Endodermal cell (in vitro differentiated cells): Measurements from ENCODE around the gene RALGAPA2. TPM values are rescaled to one million over a fixed set of nuclear protein-coding genes. Genes with fewer than 3 reads are reported as not detected.

Experiments used
- DNase-seq: peaks from one replicate; pipeline ENCODE4 v3.0.0-alpha.2; 2017
- H3K27ac ChIP-seq: 2 replicates; pipeline ENCODE4 v1.5.1; 2013; ENCODE audit warnings: mild to moderate bottlenecking, low read depth, low read length, moderate library complexity
- H3K27me3 ChIP-seq: 2 replicates; pipeline ENCODE4 v1.6.1; 2013; ENCODE audit warnings: mild to moderate bottlenecking, low read length, moderate library complexity; ENCODE audit not compliant: insufficient read depth, control insufficient read depth, poor library complexity, severe bottlenecking
- H3K36me3 ChIP-seq: 2 replicates; pipeline ENCODE4 v1.7.0; 2013; ENCODE audit warnings: mild to moderate bottlenecking, low read length, moderate library complexity; ENCODE audit not compliant: control insufficient read depth, insufficient read depth
- H3K4me1 ChIP-seq: one replicate; pipeline ENCODE4 v1.7.0; 2013; ENCODE audit warnings: low read length; ENCODE audit not compliant: control insufficient read depth, insufficient read depth
- H3K4me3 ChIP-seq: 2 replicates; pipeline ENCODE4 v1.5.1; 2013; ENCODE audit warnings: mild to moderate bottlenecking, low read length, moderate library complexity
- H3K9ac ChIP-seq: 2 replicates; pipeline ENCODE4 v1.6.1; 2013; ENCODE audit warnings: mild to moderate bottlenecking, low read length, moderate library complexity; ENCODE audit not compliant: poor library complexity, severe bottlenecking; ENCODE audit errors: extremely low read depth
- H3K9me3 ChIP-seq: 2 replicates; pipeline ENCODE4 v1.6.1; 2013; ENCODE audit warnings: mild to moderate bottlenecking, low read length, moderate library complexity; ENCODE audit not compliant: control insufficient read depth
- H3K27ac Mint-ChIP-seq: 2 replicates; pipeline ENCODE4 v1.8.0; 2020; ENCODE audit warnings: mixed read lengths
- H3K27me3 Mint-ChIP-seq: 2 replicates; pipeline ENCODE4 v1.8.0; 2021; ENCODE audit warnings: mild to moderate bottlenecking, mixed read lengths; ENCODE audit not compliant: insufficient read depth
- H3K36me3 Mint-ChIP-seq: 2 replicates; pipeline ENCODE4 v1.8.0; 2020; ENCODE audit warnings: low read depth, mixed read lengths
- H3K4me1 Mint-ChIP-seq: 2 replicates; pipeline ENCODE4 v1.8.0; 2020; ENCODE audit warnings: mixed read lengths
- H3K4me3 Mint-ChIP-seq: 2 replicates; pipeline ENCODE4 v1.8.0; 2020; ENCODE audit warnings: mild to moderate bottlenecking, moderate library complexity, mixed read lengths
- H3K9me3 Mint-ChIP-seq: 2 replicates; pipeline ENCODE4 v1.8.0; 2020; ENCODE audit warnings: mild to moderate bottlenecking, mixed read lengths
- WGBS, 2 experiments: methylation state at CpG; one replicate each; pipeline versions ENCODE4 v1.1.5 to v1.1.7; 2013; ENCODE audit warnings: missing lambda C conversion rate in 2 of 2, mixed read lengths in 1 of 2; ENCODE audit not compliant: insufficient coverage in 1 of 2, insufficient read length in 1 of 2; 5-methylcytosine and 5-hydroxymethylcytosine counted together
- total RNA-seq, 2 donors: library from RNA; stranded (reverse); fragmentation: NEBNext Ultra II Directional in 1 of 2; extraction: Animal tissue kit (Norgen Biotek cat#: 25700) in 1 of 2; gene quantifications; 2 replicates in 1 of 2; 3 replicates in 1 of 2; pipeline ENCODE4 v1.2.1, GENCODE V29; 2021
- TF ChIP-seq, protein P1 (sequence below): fragments of 200-600 bp; sonication (generic); conservative IDR thresholded peaks from 2 replicates; pipeline ENCODE4 v1.5.0; 2021; ENCODE audit warnings: antibody characterized with exemption, mild to moderate bottlenecking

The RALGAPA2 gene
- total RNA-seq, 2 donors from 2014 or later, result 19.5 to 24.6 TPM

DNA sequence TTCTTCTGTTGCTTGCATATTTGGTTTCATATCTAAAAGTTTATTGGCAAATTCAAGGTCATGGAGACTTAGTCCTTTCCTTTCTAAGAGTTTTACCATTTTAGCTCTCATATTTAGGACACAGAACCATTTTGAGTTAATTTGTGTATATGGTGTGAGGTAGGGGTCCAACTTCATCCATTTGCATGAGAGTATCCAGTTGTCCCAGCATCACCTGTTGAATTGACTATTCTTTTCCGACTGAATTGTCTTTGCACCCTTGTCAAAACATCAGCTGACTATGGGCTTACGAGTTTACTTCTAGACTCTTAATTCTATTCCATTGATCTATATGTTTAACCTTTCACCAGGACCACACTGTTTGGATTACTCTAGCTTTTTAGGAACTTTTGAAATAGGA, 157.5 kb downstream of the RALGAPA2 start:
- no peaks in the 10 kb centered on the region for H3K4me1 Mint-ChIP-seq
- H3K27ac Mint-ChIP-seq, result no peak overlapping the region
- no peaks in the 10 kb centered on the region for H3K36me3 ChIP-seq
- TF ChIP-seq, protein P1, sequence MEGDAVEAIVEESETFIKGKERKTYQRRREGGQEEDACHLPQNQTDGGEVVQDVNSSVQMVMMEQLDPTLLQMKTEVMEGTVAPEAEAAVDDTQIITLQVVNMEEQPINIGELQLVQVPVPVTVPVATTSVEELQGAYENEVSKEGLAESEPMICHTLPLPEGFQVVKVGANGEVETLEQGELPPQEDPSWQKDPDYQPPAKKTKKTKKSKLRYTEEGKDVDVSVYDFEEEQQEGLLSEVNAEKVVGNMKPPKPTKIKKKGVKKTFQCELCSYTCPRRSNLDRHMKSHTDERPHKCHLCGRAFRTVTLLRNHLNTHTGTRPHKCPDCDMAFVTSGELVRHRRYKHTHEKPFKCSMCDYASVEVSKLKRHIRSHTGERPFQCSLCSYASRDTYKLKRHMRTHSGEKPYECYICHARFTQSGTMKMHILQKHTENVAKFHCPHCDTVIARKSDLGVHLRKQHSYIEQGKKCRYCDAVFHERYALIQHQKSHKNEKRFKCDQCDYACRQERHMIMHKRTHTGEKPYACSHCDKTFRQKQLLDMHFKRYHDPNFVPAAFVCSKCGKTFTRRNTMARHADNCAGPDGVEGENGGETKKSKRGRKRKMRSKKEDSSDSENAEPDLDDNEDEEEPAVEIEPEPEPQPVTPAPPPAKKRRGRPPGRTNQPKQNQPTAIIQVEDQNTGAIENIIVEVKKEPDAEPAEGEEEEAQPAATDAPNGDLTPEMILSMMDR, result no peak
- no peak overlapping the region for H3K27ac ChIP-seq
- H3K27me3 ChIP-seq, result no peaks in the 10 kb centered on the region
- H3K27me3 Mint-ChIP-seq, result no peaks in the 10 kb centered on the region
- WGBS, 2 experiments, result 54 to 70% methylated on average over 2 of the region's 2 CpGs
- no peak for DNase-seq
- H3K9me3 Mint-ChIP-seq, result peaks cover 10% of the 10 kb centered on the region
- no peak overlapping the region for H3K9ac ChIP-seq
- no peaks in the 10 kb centered on the region for H3K4me1 ChIP-seq
- no peak overlapping the region for H3K4me3 ChIP-seq
- H3K36me3 Mint-ChIP-seq, result peaks cover 16% of the 10 kb centered on the region
- H3K4me3 Mint-ChIP-seq, result no peak overlapping the region
- H3K9me3 ChIP-seq, result peaks cover 7% of the 10 kb centered on the region

DNA sequence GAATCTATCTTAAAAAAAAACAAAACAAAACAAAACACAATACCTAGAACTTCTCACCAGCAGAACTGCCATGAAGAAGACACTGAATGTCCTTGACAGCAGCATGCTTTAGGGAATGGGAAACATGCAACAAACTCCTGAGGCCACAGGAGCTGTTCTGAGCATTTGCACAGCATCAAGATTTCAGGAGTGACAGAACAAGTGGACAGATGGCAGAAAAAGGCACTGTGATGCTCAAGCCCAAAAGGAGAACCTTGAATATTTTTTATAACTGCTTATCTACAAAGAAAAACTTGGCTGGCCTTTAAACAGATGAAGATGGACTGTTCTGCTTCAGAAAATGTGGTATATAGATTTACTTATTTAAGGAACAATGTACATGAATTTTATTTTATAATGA, 158.9 kb downstream of the RALGAPA2 start:
- TF ChIP-seq, protein P1, result no peak
- no peak overlapping the region for H3K27ac ChIP-seq
- no peak for DNase-seq
- no peak overlapping the region for H3K4me3 ChIP-seq
- H3K9me3 Mint-ChIP-seq, result peaks cover 10% of the 10 kb centered on the region
- peaks cover 7% of the 10 kb centered on the region for H3K9me3 ChIP-seq
- peaks cover 16% of the 10 kb centered on the region for H3K36me3 Mint-ChIP-seq
- no peak overlapping the region for H3K9ac ChIP-seq
- no peak overlapping the region for H3K4me3 Mint-ChIP-seq
- peaks cover 2% of the 10 kb centered on the region for H3K4me1 Mint-ChIP-seq
- peaks cover 4% of the 10 kb centered on the region for H3K4me1 ChIP-seq
- no peaks in the 10 kb centered on the region for H3K27me3 Mint-ChIP-seq
- no peaks in the 10 kb centered on the region for H3K27me3 ChIP-seq
- no peaks in the 10 kb centered on the region for H3K36me3 ChIP-seq
- no peak overlapping the region for H3K27ac Mint-ChIP-seq

DNA sequence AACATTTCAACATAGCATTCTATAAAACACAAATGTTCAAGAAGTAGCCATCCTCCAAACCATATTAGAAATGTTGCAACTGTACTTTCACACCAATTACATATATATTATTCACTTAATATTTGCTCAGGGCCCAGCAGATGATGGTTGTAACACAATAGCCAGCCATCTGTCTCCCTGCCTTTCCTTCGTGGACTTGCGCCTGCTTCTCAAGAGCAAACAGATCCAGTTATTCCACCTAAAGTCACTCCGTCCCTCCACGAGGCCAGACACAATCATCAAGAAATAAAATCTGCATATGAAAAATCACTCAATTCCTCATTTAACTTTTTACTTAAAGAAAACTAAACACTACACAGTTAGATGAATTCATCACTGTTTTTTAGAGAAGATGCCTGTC, 160.4 kb downstream of the RALGAPA2 start:
- H3K36me3 Mint-ChIP-seq, result peaks cover 16% of the 10 kb centered on the region
- H3K27ac Mint-ChIP-seq, result no peak overlapping the region
- no peaks in the 10 kb centered on the region for H3K27me3 ChIP-seq
- no peak for DNase-seq
- no peak overlapping the region for H3K4me3 Mint-ChIP-seq
- peaks cover 10% of the 10 kb centered on the region for H3K9me3 Mint-ChIP-seq
- H3K9me3 ChIP-seq, result peaks cover 7% of the 10 kb centered on the region
- H3K36me3 ChIP-seq, result no peaks in the 10 kb centered on the region
- H3K4me1 ChIP-seq, result peaks cover 6% of the 10 kb centered on the region
- WGBS, 2 experiments, result 86 to 93% methylated on average over 2 to 4 of the region's 4 CpGs
- no peak overlapping the region for H3K27ac ChIP-seq
- TF ChIP-seq, protein P1, result no peak
- no peaks in the 10 kb centered on the region for H3K27me3 Mint-ChIP-seq
- H3K9ac ChIP-seq, result no peak overlapping the region
- H3K4me3 ChIP-seq, result no peak overlapping the region
- peaks cover 6% of the 10 kb centered on the region for H3K4me1 Mint-ChIP-seq
